Suprapubic skin (tissue), 4 donors: ENCODE results near the gene ENAH.

Experiments
- CTCF ChIP-seq, 2 donors: fragments of 200-600 bp in 1 of 2; fragments of 450-650 bp in 1 of 2; sonication (generic) in 1 of 2; IDR thresholded peaks; one replicate each; pipeline ENCODE4 v1.5.1; 2016 to 2019; ENCODE audit warnings: antibody characterized with exemption in 2 of 2, mild to moderate bottlenecking in 1 of 2, moderate library complexity in 1 of 2
- POLR2A ChIP-seq, 2 donors: fragments of 450-650 bp; IDR thresholded peaks; one replicate each; pipeline ENCODE4 v1.6.1; 2017; ENCODE audit warnings: antibody characterized with exemption in 2 of 2, mild to moderate bottlenecking in 2 of 2, moderate library complexity in 2 of 2
- POLR2AphosphoS5 ChIP-seq, 3 donors: sonication (generic); formaldehyde crosslinking; IDR thresholded peaks; one replicate each; pipeline ENCODE4 v1.6.1; 2017; ENCODE audit warnings: antibody characterized with exemption in 3 of 3

- TF ChIP-seq POLR2AphosphoS5 (IDR thresholded peaks at IDR 0.05) (no peak), POLR2A (IDR thresholded peaks at IDR 0.05) (no peak), CTCF (IDR thresholded peaks at IDR 0.05) (no peak)
Measured at GRCh38 chr1:225693085-225693696, 40.3 kb upstream of the ENAH start.
